Measurements from ENCODE around the gene LMTK2.

Gene LMTK2

DNA sequence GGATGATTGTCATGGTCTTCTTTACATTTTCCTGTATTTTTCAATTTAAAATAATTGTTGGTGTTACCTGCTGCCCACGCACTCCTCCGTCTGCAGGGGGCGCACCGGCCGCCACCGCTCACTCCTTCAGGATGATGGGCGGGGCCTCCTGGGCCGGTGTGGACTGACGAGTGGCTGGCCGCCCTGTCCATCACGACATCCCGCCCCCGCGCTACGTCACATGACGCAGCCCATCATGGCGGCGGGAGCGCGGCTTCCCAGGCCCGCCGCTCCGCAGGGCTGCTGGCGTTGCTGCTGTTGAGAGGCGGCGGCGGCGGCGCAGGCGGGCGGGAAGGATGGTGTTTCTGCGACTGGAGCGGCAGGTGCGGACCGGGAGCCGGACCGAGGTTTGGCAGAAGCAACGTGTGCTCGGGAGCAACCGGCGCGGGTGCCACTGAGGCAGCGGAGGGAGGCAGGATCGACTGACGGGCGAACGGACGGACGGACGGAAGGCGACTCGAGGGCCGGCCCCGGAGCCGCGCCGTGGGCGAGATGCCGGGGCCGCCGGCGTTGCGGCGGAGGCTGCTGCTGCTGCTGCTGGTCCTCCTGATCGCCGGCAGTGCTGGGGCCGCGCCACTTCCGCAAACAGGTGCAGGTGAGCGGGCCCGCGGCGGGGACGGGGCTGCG, at the start of gene LMTK2:
Gene LMTK2 (plus strand): TSS at position 216 of the 666 bp plus-strand sequence. CDS start 316 bp downstream, at position 532.
- in situ Hi-C loops (cut with MboI; ENCODE audit: low sequenced_read_pairs) = no loop called here

DNA sequence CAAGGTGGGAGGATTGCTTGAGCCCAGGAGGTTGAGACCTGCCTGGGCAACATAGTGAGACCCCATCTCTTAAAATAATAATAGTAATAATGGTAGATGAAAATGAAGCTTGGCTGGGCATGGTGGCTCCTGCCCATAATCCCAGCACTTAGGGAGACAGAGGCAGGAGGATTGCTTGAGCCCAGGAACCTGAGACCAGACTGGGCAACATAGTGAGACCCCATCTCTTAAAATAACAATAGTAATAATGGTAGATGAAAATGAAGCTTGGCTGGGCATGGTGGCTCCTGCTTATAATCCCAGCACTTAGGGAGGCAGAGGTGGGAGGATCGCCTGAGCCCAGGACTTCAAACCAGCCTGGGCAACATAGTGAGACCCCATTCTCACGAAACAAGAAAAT, 49.5 kb upstream of the LMTK2 start:
- in situ Hi-C loops (cut with MboI; ENCODE audit: low sequenced_read_pairs) = no loop called here

DNA sequence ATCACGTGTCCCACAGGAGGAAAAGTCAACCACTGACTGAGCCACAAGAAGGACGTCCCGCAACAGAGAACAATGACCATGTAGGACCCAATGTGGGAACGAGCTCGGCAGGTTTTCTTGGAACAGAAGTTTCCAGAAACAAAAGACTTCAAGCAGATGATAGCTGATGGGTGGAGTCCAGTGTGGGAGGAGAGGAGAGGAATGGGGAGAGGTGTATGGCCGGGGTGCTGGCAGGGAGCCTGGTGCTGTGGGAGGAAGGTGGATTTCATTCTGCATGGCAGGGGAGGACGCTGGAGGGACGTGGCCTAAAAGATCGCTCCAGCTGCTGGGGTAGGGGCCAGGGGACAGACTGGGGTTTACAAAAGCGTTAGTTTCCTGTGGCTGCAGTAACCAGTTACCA, 48.5 kb upstream of the LMTK2 start:
- in situ Hi-C loops (cut with MboI; ENCODE audit: low sequenced_read_pairs) = no loop called here

GRCh38 chr7:98064233-98064632, 42.4 kb upstream of the LMTK2 start:
- in situ Hi-C loops (cut with MboI; ENCODE audit: low sequenced_read_pairs) = no loop called here

GRCh38 chr7:98066208-98066607, 40.5 kb upstream of the LMTK2 start:
- in situ Hi-C loops (cut with MboI; ENCODE audit: low sequenced_read_pairs) = no loop called here

DNA sequence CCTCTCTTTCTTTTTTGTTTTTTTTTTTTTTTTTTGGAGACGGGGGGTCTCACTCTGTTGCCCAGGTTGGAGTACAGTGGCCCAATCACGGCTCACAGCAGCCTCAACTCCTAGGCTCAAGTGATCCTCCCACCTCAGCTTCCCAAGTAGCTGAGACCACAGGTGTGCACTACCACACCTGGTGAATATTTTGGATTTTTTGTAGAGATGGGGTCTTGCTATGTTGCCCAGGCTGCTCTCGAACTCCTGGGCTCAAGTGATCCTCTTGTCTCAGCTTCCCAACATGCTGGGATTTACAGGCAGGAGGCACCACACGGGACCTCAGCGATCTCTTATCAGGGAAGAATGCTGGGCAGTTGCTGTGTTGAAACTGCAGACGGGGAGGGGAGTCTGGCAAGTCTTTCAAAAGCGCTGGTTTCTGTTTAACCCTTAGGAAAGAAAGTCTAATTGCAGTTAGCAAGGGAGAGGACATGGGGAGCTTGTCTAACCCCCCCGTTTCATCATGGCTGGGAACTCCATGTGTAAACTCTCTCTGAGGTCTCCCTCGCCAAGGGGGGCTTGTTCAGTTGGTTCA, 39.6 kb upstream of the LMTK2 start:
- in situ Hi-C loops (cut with MboI; ENCODE audit: low sequenced_read_pairs) = no loop called here

DNA sequence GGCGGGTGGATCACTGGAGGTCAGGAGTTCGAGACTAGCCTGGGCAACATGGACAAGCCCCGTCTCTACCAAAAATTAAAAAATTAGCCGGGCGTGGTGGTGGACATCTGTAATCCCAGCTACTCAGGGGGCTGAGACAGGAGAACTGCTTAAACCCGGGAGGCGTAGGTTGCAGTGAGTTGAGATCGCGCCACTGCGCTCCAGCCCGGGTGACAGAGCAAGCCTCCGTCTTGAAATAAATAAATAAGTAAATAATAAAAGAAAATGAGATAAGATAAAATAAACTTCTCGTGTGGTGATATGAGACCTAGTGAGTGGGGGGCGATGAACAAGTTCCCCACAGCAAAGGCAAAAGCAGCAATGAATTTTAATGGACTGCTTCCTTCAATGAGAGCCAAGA, 33.6 kb upstream of the LMTK2 start:
- in situ Hi-C loops (cut with MboI; ENCODE audit: low sequenced_read_pairs) = no loop called here

- in situ Hi-C loops (cut with MboI; ENCODE audit: low sequenced_read_pairs) = no loop called here
Measured at GRCh38 chr7:98075801-98076200, 30.9 kb upstream of the LMTK2 start.

DNA sequence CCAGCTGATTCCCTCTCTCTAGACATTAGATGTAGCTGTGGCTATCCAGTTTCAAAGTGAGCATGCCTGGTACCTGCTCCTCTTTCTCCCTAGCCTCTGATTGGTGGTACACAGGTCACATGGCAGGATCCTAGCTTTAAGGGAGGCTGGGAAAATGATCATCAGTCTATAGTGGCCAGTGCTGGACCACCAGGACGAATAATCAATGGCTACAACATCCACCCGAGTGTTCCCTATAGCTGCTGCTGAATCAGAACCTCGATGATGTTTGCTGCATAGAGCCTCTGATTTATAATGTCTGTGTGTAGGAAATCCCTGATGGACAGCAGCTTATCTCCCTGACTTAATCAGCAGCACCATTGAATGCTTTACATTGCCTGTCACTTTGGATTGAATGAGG, 28.9 kb upstream of the LMTK2 start:
- in situ Hi-C loops (cut with MboI; ENCODE audit: low sequenced_read_pairs) = no loop called here

GRCh38 chr7:98078197-98078870, 28.3 kb upstream of the LMTK2 start:
- in situ Hi-C loops (cut with MboI; ENCODE audit: low sequenced_read_pairs) = no loop called here

GRCh38 chr7:98079891-98080648, 26.6 kb upstream of the LMTK2 start:
- in situ Hi-C loops (cut with MboI; ENCODE audit: low sequenced_read_pairs) = no loop called here

DNA sequence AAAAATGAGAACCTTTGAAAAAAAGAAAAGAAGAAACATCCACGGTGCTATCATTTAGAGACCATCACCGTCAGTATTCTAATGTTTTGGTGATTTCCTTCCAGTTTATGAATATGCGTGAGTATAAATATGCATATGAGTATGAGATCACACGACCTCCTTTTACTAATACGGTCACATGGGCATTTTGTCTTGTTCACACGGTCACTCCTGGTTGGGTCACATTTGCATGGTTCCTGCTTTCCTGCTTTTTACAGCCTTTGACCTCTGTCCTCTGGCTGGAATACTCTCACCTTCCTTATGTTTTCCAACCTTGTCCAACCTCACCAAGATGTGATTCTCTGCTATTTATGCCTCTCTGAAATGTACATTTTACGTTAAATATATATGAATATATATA, 25.3 kb upstream of the LMTK2 start:
- in situ Hi-C loops (cut with MboI; ENCODE audit: low sequenced_read_pairs) = no loop called here

GRCh38 chr7:98084631-98085030, 22.0 kb upstream of the LMTK2 start:
- in situ Hi-C loops (cut with MboI; ENCODE audit: low sequenced_read_pairs) = no loop called here

DNA sequence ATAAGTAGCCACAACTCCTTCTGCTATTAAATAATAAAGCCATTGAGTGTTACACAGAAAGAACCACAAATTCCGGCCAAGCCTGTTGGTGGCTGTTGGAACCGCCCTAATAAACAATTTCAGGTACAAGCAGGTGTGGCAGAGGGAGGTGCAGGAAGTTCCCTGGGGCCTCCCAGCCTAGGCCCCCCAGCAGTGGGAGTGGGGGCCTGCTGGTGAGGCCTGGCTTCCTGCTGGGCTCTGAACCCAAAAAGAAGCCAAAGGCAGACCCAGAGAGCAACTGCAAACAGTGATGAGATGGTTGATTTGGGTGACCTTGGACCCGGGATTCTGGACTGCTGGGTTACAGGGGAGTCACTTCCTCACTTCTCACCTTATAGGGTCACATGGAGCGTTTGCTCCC, 21.0 kb upstream of the LMTK2 start:
- in situ Hi-C loops (cut with MboI; ENCODE audit: low sequenced_read_pairs) = no loop called here

- in situ Hi-C loops (cut with MboI; ENCODE audit: low sequenced_read_pairs) = no loop called here
Measured at GRCh38 chr7:98086281-98086718, 20.4 kb upstream of the LMTK2 start.

DNA sequence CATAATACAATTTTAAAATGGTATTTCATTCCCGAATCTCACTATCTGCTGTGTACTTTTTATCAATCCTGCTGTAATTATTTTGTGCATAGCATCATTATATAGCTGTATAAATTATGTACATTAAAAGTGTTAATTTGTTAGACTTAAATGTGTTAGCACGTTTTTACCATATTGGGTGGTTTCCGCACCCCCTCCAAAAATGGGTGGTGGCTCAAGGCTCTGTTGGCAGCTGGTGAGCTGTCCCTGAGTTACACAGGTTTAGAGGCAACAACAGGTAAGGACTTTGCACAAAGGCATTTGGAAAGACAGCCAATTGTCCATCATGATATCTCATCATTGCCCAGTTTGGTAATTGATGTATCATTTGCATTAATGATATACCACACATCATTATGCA, 18.6 kb upstream of the LMTK2 start:
- in situ Hi-C loops (cut with MboI; ENCODE audit: low sequenced_read_pairs) = no loop called here

GRCh38 chr7:98090116-98090515, 16.5 kb upstream of the LMTK2 start:
- in situ Hi-C loops (cut with MboI; ENCODE audit: low sequenced_read_pairs) = no loop called here

DNA sequence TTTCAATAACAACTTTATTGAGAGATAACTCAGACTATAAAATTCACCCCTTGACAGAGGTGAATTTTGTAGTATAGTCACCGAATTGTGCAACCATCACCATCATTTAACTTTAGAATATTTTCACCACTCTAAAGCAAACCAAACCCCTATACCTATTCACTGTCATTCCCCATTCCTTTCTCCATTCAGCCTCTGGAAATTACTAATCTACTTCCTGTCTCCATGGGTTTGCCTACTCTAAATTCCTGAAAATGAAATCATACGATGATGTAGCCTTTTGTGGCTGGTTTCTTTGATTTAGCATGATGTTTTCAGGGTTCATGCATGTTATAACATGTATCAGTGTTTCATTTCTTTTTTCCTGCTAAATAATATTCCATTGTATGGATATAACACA, 15.6 kb upstream of the LMTK2 start:
- in situ Hi-C loops (cut with MboI; ENCODE audit: low sequenced_read_pairs) = no loop called here

- in situ Hi-C loops (cut with MboI; ENCODE audit: low sequenced_read_pairs) = no loop called here
Measured at GRCh38 chr7:98091523-98091922, 15.1 kb upstream of the LMTK2 start.

- in situ Hi-C loops (cut with MboI; ENCODE audit: low sequenced_read_pairs) = no loop called here
Measured at GRCh38 chr7:98097042-98097645, 9.5 kb upstream of the LMTK2 start.

GRCh38 chr7:98100088-98100487, 6.6 kb upstream of the LMTK2 start:
- in situ Hi-C loops (cut with MboI; ENCODE audit: low sequenced_read_pairs) = no loop called here
